Activated CD4-positive, CD25-positive, alpha-beta regulatory T cell treated with anti-CD3 and anti-CD28 coated beads, Interleukin-2, amount 50 U/mL, for 24 hours (primary cell): ENCODE results near the gene GNG13.
"Not testable (repeated sequence)": the region's sequence is repeated elsewhere in the genome, so short reads cannot be mapped to it uniquely, and the experiment has no call there.

ENCODE experiments used
- ATAC-seq, 2 donors: fragments of 150-1000 bp; cut with Tn5 transposase; one replicate each; pipeline ENCODE4 v1.10.0; 2021; ENCODE audit warnings: mild to moderate bottlenecking in 1 of 2, moderate library complexity in 1 of 2

Gene GNG13

GRCh38 chr16:799948-800833, at the start of gene GNG13:
Gene GNG13, minus strand, starts transcription at chr16:800734. Its CDS starts 1,657 bp downstream, at chr16:799077.
- peak in 1 of 2 donors; percentile 7 for ATAC-seq

GRCh38 chr16:848510-849253, 48.1 kb upstream of the GNG13 start:
- ATAC-seq: no peak

- ATAC-seq: no peak
These were observed 47.3 kb upstream of the GNG13 start for GRCh38 chr16:847681-848445.

- ATAC-seq: no peak
These were observed 46.6 kb upstream of the GNG13 start for GRCh38 chr16:847151-847550.

- no peak for ATAC-seq
These were observed 44.8 kb upstream of the GNG13 start for GRCh38 chr16:845351-845745.

- ATAC-seq: no peak
These were observed 44.3 kb upstream of the GNG13 start for GRCh38 chr16:844638-845350.

- ATAC-seq: no peak
These were observed 43.2 kb upstream of the GNG13 start for GRCh38 chr16:843771-844170.

GRCh38 chr16:842711-843560, 42.4 kb upstream of the GNG13 start:
- ATAC-seq: no peak

- ATAC-seq: no peak
These were observed 41.5 kb upstream of the GNG13 start for GRCh38 chr16:842061-842476.

- no peak for ATAC-seq
These were observed 41.0 kb upstream of the GNG13 start for GRCh38 chr16:841455-842060.

- ATAC-seq: no peak
These were observed 40.3 kb upstream of the GNG13 start for GRCh38 chr16:840561-841454.

GRCh38 chr16:839643-840408, 39.3 kb upstream of the GNG13 start:
- ATAC-seq: no peak

GRCh38 chr16:838741-839140, 38.2 kb upstream of the GNG13 start:
- ATAC-seq: no peak

GRCh38 chr16:836822-837221, 36.3 kb upstream of the GNG13 start:
- ATAC-seq: not testable (repeated sequence)

- no peak for ATAC-seq
These were observed 35.7 kb upstream of the GNG13 start for GRCh38 chr16:836221-836620.

- ATAC-seq: no peak
These were observed 34.8 kb upstream of the GNG13 start for GRCh38 chr16:835373-835772.

- no peak for ATAC-seq
These were observed 32.9 kb upstream of the GNG13 start for GRCh38 chr16:833411-833810.

GRCh38 chr16:832652-833336, 32.3 kb upstream of the GNG13 start:
- no peak for ATAC-seq
